Heart left ventricle (tissue), 16 donors: Measurements from ENCODE around the gene DISP2. TPM values are rescaled to one million over a fixed set of nuclear protein-coding genes. Genes with fewer than 3 reads are reported as not detected.

Experiments used
- ATAC-seq, 4 donors: fragments of 200-7000 bp; cut with Tn5 transposase; one replicate each; pipeline ENCODE4 v1.9.1; 2020 to 2022; ENCODE audit warnings: moderate library complexity in 4 of 4, mild to moderate bottlenecking in 3 of 4, moderate number of reproducible peaks in 1 of 4
- DNase-seq, 5 donors: peaks; one replicate each; pipeline ENCODE4 v3.0.0-alpha.2; 2020
- H3K27ac ChIP-seq, 12 donors: fragments of 200-600 bp; sonication (generic) in 4 of 12; one replicate each; pipeline versions ENCODE4 v1.5.0 to v1.8.0; 2016 to 2022; ENCODE audit warnings: mild to moderate bottlenecking in 2 of 12
- H3K27me3 ChIP-seq, 9 donors: fragments of 200-600 bp; sonication (generic) in 2 of 9; one replicate each; pipeline versions ENCODE4 v1.5.1 to v1.8.0; 2016 to 2022; ENCODE audit warnings: mild to moderate bottlenecking in 3 of 9
- H3K36me3 ChIP-seq, 9 donors: fragments of 200-600 bp; sonication (generic) in 2 of 9; one replicate each; pipeline versions ENCODE4 v1.5.0 to v1.8.0; 2018 to 2022; ENCODE audit warnings: mild to moderate bottlenecking in 2 of 9
- H3K4me1 ChIP-seq, 12 donors: fragments of 200-600 bp; sonication (generic) in 4 of 12; one replicate each; pipeline versions ENCODE4 v1.5.0 to v1.8.0; 2016 to 2022; ENCODE audit warnings: mild to moderate bottlenecking in 3 of 12
- H3K4me3 ChIP-seq, 12 donors: fragments of 200-600 bp; sonication (generic) in 4 of 12; one replicate each; pipeline versions ENCODE4 v1.5.0 to v1.8.0; 2017 to 2022; ENCODE audit warnings: mild to moderate bottlenecking in 9 of 12, moderate library complexity in 4 of 12
- H3K9me3 ChIP-seq, 12 donors: fragments of 200-600 bp; sonication (generic) in 4 of 12; one replicate each; pipeline versions ENCODE4 v1.5.0 to v1.8.0; 2016 to 2022; ENCODE audit warnings: mild to moderate bottlenecking in 1 of 12
- POLR2A ChIP-seq, 2 donors: fragments of 450-650 bp; IDR thresholded peaks; one replicate each; pipeline ENCODE4 v1.6.1; 2017; ENCODE audit warnings: antibody characterized with exemption in 2 of 2, mild to moderate bottlenecking in 2 of 2, moderate library complexity in 2 of 2
- WGBS, 4 donors: extraction: QIAGEN DNeasy Blood & Tissue Kit in 2 of 4; methylation state at CpG; one replicate each; pipeline versions ENCODE4 v1.1.5 to v1.1.7; 2013 to 2018; 5-methylcytosine and 5-hydroxymethylcytosine counted together
- intact Hi-C, 10 donors: fragments of 100-400 bp; cut with DNase I; formaldehyde crosslinking; loops; one replicate each; pipeline versions ENCODE4 v1.11.1 to v1.14.2; 2022
- polyA plus RNA-seq, 2 donors: library from polyadenylated mRNA; stranded (reverse); fragments of 200-250 nt; gene quantifications; one replicate each; pipeline ENCODE4 v1.2.3, GENCODE V29; 2013
- total RNA-seq, 9 donors: library from RNA; depleted of rRNA in 2 of 9; stranded (reverse); fragments of >200 nt in 2 of 9; fragmentation: NEBNext Ultra II Directional in 3 of 9; extraction: Animal tissue kit (Norgen Biotek cat#: 25700) in 3 of 9; gene quantifications; one replicate each; pipeline versions ENCODE4 v1.1.0 to v1.2.4, GENCODE V29; 2016 to 2023
- TF ChIP-seq, protein P1 (sequence below), 12 donors: fragments of 200-600 bp; sonication (generic) in 4 of 12; IDR thresholded peaks; one replicate each; pipeline versions ENCODE4 v1.5.0 to v1.8.0; 2018 to 2022; ENCODE audit warnings: antibody characterized with exemption in 12 of 12, mild to moderate bottlenecking in 5 of 12
- donor health status: ischemic (EF 13 %, LVEDD 7.1; RV severe dilation, severe dysfunction).
- donor health status: healthy with polysubstance abuse.
- donor health status: DM: no; HTN: yes; CAD: no.
- donor health status: DM: no; HTN: no; CAD: no.
- donor health status: ischemic (EF 25% LVEDD 6.9; RV normal size, moderate dysfunction).
- donor health status: ischemic (EF 25% LVEDD 5.7; RV mildly dilated, moderate dysfunction).
- donor health status: healthy.
- donor health status: DM: yes; HTN: yes; CAD: no.
- donor health status: ischemic (EF 35%, LVEDD 5.7; RV mildly dilated, moderate dysfunction).
- donor health status: nonischemic (EF 11% LVEDD 7.7; RV severe dilation, severe dysfunction).
- donor health status: DM: yes; HTN: yes; CAD: no.
- donor health status: PGD.
- donor health status: ischemic (EF 29% LVEDD 5.4; RV normal size, mild dysfunction).
- donor health status: nonischemic (EF 23%, LVEDD 6.1; RV moderate dilation, normal function).

Gene DISP2
- total and polyA plus RNA-seq, 11 donors: 0.10 to 1.8 (median 0.40) TPM

DNA sequence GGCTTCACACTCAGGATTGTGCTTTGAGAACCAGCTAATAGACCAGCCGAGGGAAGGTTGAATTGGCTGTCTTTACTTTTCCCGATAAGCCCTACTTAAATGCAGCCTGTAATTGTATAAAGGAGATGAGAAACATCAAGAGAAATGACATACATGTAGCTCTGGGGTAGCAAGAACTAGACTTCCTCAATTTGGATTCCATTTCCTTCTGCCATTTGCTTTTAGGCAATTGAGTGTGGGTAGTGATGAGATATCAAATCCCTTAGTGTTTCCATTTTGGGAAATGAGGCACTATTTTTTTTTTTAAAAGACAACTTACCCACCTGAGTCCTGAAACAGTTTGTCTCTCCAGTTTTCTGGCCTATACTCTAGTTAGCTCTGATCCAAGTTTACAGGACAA is 32.3 kb upstream of the DISP2 start:
- ATAC-seq: no peak
- Histone ChIP-seq H3K9me3 (no peaks in the 10 kb centered on the region), H3K4me3 (peak overlapping the region in 9 of 12 donors; percentile 72 to 94 (median 81)), H3K27ac (peak overlapping the region in 11 of 12 donors; percentile 11 to 99 (median 84)), H3K36me3 (peaks cover 0 to 13% (median 0%) of the 10 kb centered on the region in 9 donors), H3K27me3 (no peaks in the 10 kb centered on the region), H3K4me1 (peaks cover 4 to 78% (median 60%) of the 10 kb centered on the region in 12 donors)
- TF ChIP-seq, protein P1, sequence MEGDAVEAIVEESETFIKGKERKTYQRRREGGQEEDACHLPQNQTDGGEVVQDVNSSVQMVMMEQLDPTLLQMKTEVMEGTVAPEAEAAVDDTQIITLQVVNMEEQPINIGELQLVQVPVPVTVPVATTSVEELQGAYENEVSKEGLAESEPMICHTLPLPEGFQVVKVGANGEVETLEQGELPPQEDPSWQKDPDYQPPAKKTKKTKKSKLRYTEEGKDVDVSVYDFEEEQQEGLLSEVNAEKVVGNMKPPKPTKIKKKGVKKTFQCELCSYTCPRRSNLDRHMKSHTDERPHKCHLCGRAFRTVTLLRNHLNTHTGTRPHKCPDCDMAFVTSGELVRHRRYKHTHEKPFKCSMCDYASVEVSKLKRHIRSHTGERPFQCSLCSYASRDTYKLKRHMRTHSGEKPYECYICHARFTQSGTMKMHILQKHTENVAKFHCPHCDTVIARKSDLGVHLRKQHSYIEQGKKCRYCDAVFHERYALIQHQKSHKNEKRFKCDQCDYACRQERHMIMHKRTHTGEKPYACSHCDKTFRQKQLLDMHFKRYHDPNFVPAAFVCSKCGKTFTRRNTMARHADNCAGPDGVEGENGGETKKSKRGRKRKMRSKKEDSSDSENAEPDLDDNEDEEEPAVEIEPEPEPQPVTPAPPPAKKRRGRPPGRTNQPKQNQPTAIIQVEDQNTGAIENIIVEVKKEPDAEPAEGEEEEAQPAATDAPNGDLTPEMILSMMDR (IDR thresholded peaks at IDR 0.05): no peak
- no peak for TF ChIP-seq POLR2A (IDR thresholded peaks at IDR 0.05)
- intact Hi-C loops: loop anchor here in 4 of 10 donors (2.0 to 5.0 kb wide), 3 partner anchors 13 to 42 kb away; partner anchors contain the start of gene CCDC9B (in 1 of the 4)
- no peak for DNase-seq
- WGBS, 4 donors: 72 to 83% (median 77%) methylated on average over 2 of the region's 2 CpGs

DNA sequence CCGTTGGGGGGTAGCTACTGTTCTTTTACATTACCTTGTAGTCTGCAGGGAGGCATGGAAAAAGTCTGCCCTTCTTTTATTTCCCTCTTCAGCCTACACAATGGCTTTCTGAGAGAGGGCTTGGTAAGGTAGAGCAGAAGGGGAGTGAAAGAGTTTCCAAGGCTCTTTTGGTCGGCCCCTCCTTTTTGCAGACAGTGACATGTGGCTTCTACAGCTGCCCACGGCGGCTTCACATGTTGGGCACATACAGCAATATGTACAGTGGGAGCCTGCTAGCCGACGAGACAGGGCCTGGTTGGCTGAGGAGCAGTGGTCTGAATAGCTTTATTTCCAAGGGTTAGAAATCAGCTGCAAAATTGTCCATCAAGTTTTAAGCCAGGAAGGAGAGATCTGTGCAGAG is 30.6 kb upstream of the DISP2 start:
- 38 to 57% (median 46%) methylated on average over 6 of the region's 6 CpGs for WGBS, 4 donors
- H3K27ac ChIP-seq: peak overlapping the region in 5 of 12 donors; percentile 18 to 99 (median 29)
- intact Hi-C loops: loop anchor here in 1 of 10 donors (5.0 kb wide), 1 partner anchor 40 kb away; no protein-coding TSS in a partner anchor
- no peaks in the 10 kb centered on the region for H3K27me3 ChIP-seq
- H3K4me1 ChIP-seq: peaks cover 4 to 88% (median 72%) of the 10 kb centered on the region in 12 donors
- no peaks in the 10 kb centered on the region for H3K9me3 ChIP-seq
- peak overlapping the region in 1 of 12 donors; percentile 4 for H3K4me3 ChIP-seq
- no peak for TF ChIP-seq POLR2A (IDR thresholded peaks at IDR 0.05)
- TF ChIP-seq, protein P1 (IDR thresholded peaks at IDR 0.05): no peak
- H3K36me3 ChIP-seq: peaks cover 0 to 13% (median 0%) of the 10 kb centered on the region in 9 donors
- ATAC-seq: no peak
- peak in 1 of 5 donors; percentile 44 for DNase-seq

DNA sequence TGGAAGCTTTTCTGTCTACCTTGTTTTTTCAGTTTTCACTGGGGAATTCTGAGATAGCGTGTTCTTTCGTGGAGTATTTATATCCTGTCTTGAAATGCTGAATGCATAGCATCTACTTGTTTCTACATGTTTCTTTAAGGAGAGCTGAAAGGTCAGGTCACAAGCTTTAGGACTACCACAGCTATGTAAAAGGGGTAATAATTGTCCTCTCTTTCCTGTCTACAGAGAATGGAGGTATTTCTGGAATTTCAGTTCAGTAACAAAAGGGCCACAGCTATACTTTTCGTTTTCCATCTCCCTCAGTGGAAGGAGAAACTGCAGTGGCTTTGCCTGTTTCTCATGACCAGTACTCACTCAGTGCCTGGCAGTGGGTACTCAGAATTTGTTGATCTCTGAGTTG is 29.8 kb upstream of the DISP2 start:
- intact Hi-C loops: loop anchor here in 1 of 10 donors (5.0 kb wide), 1 partner anchor 39 kb away; no protein-coding TSS in a partner anchor
- TF ChIP-seq POLR2A (IDR thresholded peaks at IDR 0.05): no peak
- TF ChIP-seq, protein P1 (IDR thresholded peaks at IDR 0.05): no peak
- Histone ChIP-seq H3K36me3 (peaks cover 0 to 13% (median 0%) of the 10 kb centered on the region in 9 donors), H3K27ac (peak overlapping the region in 7 of 12 donors; percentile 8 to 99 (median 46)), H3K9me3 (no peaks in the 10 kb centered on the region), H3K4me3 (no peak overlapping the region), H3K4me1 (peaks cover 4 to 88% (median 70%) of the 10 kb centered on the region in 12 donors), H3K27me3 (no peaks in the 10 kb centered on the region)
- ATAC-seq (no peak), DNase-seq (no peak)
- 34 to 48% (median 40%) methylated on average over 3 of the region's 3 CpGs for WGBS, 4 donors

DNA sequence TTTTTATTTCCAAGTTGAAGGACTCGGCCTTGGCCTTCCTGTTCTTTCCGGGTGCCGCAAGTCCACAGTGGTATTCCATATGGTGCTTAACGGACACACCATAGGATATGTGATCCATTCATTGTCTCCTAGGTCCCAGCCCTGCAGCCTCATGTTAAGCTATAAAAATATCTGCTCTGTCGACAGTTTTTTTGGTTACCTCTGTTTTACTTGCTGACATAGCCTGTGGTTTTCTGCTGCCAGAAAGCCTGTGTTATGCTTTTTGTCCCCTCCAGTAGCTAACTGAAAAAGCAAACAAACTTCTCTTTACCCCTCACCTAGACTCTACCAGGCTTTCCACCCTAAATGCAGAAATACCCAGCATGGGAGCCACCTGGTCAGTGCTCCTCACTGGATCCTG is 29.3 kb upstream of the DISP2 start:
- H3K9me3 ChIP-seq: no peaks in the 10 kb centered on the region
- WGBS, 4 donors: 72 to 80% (median 75%) methylated on average over 5 of the region's 5 CpGs
- H3K27ac ChIP-seq: peak overlapping the region in 4 of 12 donors; percentile 46 to 99 (median 59)
- no peaks in the 10 kb centered on the region for H3K27me3 ChIP-seq
- no peak overlapping the region for H3K4me3 ChIP-seq
- H3K4me1 ChIP-seq: peaks cover 4 to 94% (median 73%) of the 10 kb centered on the region in 12 donors
- DNase-seq (peak in 1 of 5 donors; percentile 1), ATAC-seq (no peak)
- peaks cover 0 to 13% (median 0%) of the 10 kb centered on the region in 9 donors for H3K36me3 ChIP-seq
- intact Hi-C loops: loop anchor here in 1 of 10 donors (5.0 kb wide), 1 partner anchor 39 kb away; no protein-coding TSS in a partner anchor
- TF ChIP-seq POLR2A (IDR thresholded peaks at IDR 0.05): no peak
- TF ChIP-seq, protein P1 (IDR thresholded peaks at IDR 0.05): no peak
